Cardiac septum (tissue), 1 donor: ENCODE data around the gene AGBL4. TPM values are rescaled to one million over a fixed set of nuclear protein-coding genes. Genes with fewer than 3 reads are reported as not detected.
A peak's percentile ranks its signal among the peaks of the same experiment; 100 is the strongest.

Source experiments
- DNase-seq: peaks from one replicate; pipeline ENCODE4 v3.0.0-alpha.2; 2020; ENCODE audit warnings: low spot score
- intact Hi-C: fragments of 100-400 bp; cut with DNase I; formaldehyde crosslinking; loops from one replicate; pipeline ENCODE4 v1.14.0; 2022
- total RNA-seq: library from RNA; stranded (reverse); fragmentation: NEBNext Ultra II Directional; extraction: Animal tissue kit (Norgen Biotek cat#: 25700); gene quantifications from one replicate; pipeline ENCODE4 v1.2.1, GENCODE V29; 2021
- donor health status: DM: no; HTN: no; CAD: no.

AGBL4 gene
- total RNA-seq, 1 donor from 2014 or later: 0.32 TPM

- no peak for DNase-seq
- intact Hi-C loops: no loop called here
These were observed 1364.0 kb downstream of the AGBL4 start for GRCh38 chr1:48659801-48660200.

- intact Hi-C loops: no loop called here
- DNase-seq: no peak
These were observed 1366.3 kb downstream of the AGBL4 start for GRCh38 chr1:48657413-48657812.

- intact Hi-C loops: no loop called here
- no peak for DNase-seq
These were observed 1369.0 kb downstream of the AGBL4 start for GRCh38 chr1:48654606-48655210.

GRCh38 chr1:48652334-48652733 is 1371.4 kb downstream of the AGBL4 start:
- intact Hi-C loops: no loop called here
- DNase-seq: no peak

GRCh38 chr1:48649880-48650279 is 1373.9 kb downstream of the AGBL4 start:
- DNase-seq: no peak

GRCh38 chr1:48645883-48646282 is 1377.9 kb downstream of the AGBL4 start:
- intact Hi-C loops: no loop called here
- DNase-seq: no peak

More at GRCh38 chr1:48649880-48650279, 1373.9 kb downstream of the AGBL4 start:
- intact Hi-C loops: no loop called here

- DNase-seq: no peak
These were observed 1378.7 kb downstream of the AGBL4 start for GRCh38 chr1:48644905-48645605.

GRCh38 chr1:48644190-48644900 is 1379.4 kb downstream of the AGBL4 start:
- intact Hi-C loops: no loop called here

More at GRCh38 chr1:48644905-48645605, 1378.7 kb downstream of the AGBL4 start:
- intact Hi-C loops: no loop called here

GRCh38 chr1:48643193-48643592 is 1380.6 kb downstream of the AGBL4 start:
- DNase-seq: no peak
- intact Hi-C loops: no loop called here

More at GRCh38 chr1:48644190-48644900, 1379.4 kb downstream of the AGBL4 start:
- DNase-seq: no peak

- intact Hi-C loops: no loop called here
- no peak for DNase-seq
These were observed 1382.8 kb downstream of the AGBL4 start for GRCh38 chr1:48640836-48641492.

GRCh38 chr1:48629867-48630266 is 1393.9 kb downstream of the AGBL4 start:
- intact Hi-C loops: no loop called here
- no peak for DNase-seq

GRCh38 chr1:48627486-48627885 is 1396.3 kb downstream of the AGBL4 start:
- intact Hi-C loops: no loop called here
- no peak for DNase-seq

GRCh38 chr1:48619539-48619938 is 1404.2 kb downstream of the AGBL4 start:
- intact Hi-C loops: no loop called here
- no peak for DNase-seq

GRCh38 chr1:48617252-48617651 is 1406.5 kb downstream of the AGBL4 start:
- intact Hi-C loops: no loop called here
- DNase-seq: no peak

- intact Hi-C loops: no loop called here
These were observed 1407.0 kb downstream of the AGBL4 start for GRCh38 chr1:48616710-48617109.

GRCh38 chr1:48611841-48612240 is 1411.9 kb downstream of the AGBL4 start:
- intact Hi-C loops: no loop called here
- no peak for DNase-seq

More at GRCh38 chr1:48616710-48617109, 1407.0 kb downstream of the AGBL4 start:
- no peak for DNase-seq

GRCh38 chr1:48610628-48611542 is 1412.9 kb downstream of the AGBL4 start:
- intact Hi-C loops: no loop called here
- peak; percentile 80 for DNase-seq

- intact Hi-C loops: no loop called here
- no peak for DNase-seq
These were observed 1414.9 kb downstream of the AGBL4 start for GRCh38 chr1:48608882-48609281.

- no peak for DNase-seq
These were observed 1420.5 kb downstream of the AGBL4 start for GRCh38 chr1:48603222-48603621.

More at GRCh38 chr1:48603222-48603621, 1420.5 kb downstream of the AGBL4 start:
- intact Hi-C loops: no loop called here
